Omental fat pad (tissue), 4 donors: ENCODE measurements around the gene LMO7. TPM values are rescaled to one million over a fixed set of nuclear protein-coding genes. Genes with fewer than 3 reads are reported as not detected.

Experiments used
- ATAC-seq: fragments of 150-250 bp; one replicate; pipeline ENCODE4 v1.9.1; 2016; ENCODE audit warnings: mild to moderate bottlenecking, moderate library complexity; ENCODE audit not compliant: low FRiP score
- DNase-seq: peaks from one replicate; pipeline ENCODE4 v3.0.0-alpha.2; 2019; ENCODE audit warnings: low spot score
- total RNA-seq, 4 donors: library from RNA; depleted of rRNA; stranded (reverse); fragments of >200 nt; gene quantifications; one replicate each; pipeline ENCODE4 v1.1.0, GENCODE V29; 2016
- TF ChIP-seq, protein P1 (sequence below), 3 donors: fragments of 450-650 bp; IDR thresholded peaks; one replicate each; pipeline ENCODE4 v1.5.1; 2016 to 2017; ENCODE audit warnings: antibody characterized with exemption in 3 of 3, mild to moderate bottlenecking in 3 of 3, moderate library complexity in 2 of 3

The LMO7 gene
- total RNA-seq, 4 donors from 2014 or later = 7.7 to 22.0 (median 12.4) TPM

DNA sequence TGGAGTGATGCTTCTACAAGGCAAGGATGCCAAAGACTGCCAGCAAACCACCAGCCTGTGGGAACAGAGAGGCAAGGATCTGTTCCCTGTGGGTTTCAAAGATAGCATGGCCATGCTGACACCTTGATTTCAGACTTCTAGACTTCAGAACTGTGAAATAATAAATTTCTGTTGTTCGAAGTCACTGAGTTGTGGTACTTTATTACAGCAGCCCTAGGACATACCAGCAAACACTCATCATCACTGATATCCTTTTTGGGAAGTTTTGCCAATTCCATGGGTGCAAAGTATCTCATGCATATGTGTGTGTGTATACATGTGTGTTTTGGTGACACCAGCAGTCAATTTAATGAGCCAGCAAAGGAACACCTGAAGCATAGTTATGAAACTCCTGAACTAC is 21.0 kb downstream of the LMO7 start:
- DNase-seq = no peak
- ATAC-seq = no peak
- TF ChIP-seq, protein P1, sequence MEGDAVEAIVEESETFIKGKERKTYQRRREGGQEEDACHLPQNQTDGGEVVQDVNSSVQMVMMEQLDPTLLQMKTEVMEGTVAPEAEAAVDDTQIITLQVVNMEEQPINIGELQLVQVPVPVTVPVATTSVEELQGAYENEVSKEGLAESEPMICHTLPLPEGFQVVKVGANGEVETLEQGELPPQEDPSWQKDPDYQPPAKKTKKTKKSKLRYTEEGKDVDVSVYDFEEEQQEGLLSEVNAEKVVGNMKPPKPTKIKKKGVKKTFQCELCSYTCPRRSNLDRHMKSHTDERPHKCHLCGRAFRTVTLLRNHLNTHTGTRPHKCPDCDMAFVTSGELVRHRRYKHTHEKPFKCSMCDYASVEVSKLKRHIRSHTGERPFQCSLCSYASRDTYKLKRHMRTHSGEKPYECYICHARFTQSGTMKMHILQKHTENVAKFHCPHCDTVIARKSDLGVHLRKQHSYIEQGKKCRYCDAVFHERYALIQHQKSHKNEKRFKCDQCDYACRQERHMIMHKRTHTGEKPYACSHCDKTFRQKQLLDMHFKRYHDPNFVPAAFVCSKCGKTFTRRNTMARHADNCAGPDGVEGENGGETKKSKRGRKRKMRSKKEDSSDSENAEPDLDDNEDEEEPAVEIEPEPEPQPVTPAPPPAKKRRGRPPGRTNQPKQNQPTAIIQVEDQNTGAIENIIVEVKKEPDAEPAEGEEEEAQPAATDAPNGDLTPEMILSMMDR (IDR thresholded peaks at IDR 0.05) = no peak

DNA sequence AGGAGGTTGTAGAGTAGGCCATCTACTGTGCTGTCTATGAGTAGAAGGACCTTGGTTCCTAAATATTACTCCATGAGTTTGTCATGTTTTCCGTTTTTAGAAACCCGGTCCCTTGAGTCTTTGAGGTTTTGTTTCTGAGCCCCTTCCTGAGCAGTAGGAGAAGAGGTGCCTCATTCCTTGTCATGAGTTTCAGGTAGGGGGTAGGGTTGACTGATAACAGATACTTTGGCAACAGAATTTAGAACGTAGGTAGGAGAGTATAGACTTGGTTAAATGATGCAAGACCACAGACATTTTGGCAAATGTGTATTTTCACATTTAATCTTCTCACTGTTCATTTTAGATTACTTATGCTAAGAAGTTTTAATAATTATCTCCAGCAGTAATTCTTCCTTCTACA is 24.6 kb downstream of the LMO7 start:
- ATAC-seq = no peak
- DNase-seq = no peak
- TF ChIP-seq, protein P1 (IDR thresholded peaks at IDR 0.05) = no peak

DNA sequence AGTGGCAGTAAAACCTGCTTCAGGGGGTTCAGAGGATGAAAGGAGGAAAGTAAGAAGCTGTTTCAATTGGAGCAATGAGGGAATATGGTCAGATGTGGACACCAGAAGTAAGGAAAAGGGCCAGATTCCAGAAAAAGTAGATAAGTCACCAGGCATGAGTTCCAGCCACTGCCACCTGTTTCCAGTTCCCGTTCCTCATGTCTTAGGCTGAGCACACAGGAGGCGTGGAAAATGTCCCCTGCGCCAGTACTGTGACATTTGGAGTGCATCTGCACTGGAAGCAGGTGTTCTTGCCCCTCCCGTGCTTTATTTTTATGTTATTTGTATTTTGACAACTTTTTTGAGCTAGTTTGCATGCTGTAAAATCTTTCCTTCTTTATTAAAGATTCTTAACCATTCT is 25.3 kb downstream of the LMO7 start:
- no peak for ATAC-seq
- TF ChIP-seq, protein P1 (IDR thresholded peaks at IDR 0.05) = no peak
- no peak for DNase-seq

DNA sequence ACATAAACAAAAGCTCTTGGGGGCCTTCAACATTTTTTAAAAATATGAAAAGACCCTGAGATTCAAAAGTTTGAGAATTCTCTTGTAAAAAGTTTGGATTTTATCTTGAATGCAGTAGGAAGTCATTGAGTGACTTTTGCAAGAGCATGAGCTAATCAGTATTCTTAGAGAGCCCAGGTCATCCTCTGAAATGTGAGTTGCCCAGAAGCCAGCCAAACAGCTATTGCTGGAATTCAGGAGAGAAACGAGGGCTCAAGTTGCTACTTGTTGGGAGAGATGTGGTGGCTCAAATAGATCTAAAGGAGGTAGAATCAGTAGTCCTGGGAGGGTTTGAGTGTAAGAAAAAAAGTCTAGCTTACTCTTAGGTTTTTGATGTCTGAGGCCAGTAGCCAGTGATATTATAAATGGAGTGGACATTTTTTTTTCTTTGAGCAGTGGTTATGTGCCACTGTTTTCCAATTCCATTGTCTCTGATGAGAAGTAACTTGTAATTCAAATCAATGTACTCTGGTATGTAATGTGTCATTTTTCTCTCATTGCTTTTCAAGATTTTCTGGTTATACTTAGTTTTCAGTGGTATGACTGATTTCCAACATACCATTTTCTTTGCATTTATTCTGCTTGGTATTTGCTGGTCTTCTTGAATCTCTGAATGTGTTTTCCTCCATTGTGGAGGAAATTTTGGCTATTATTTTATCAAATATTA is 30.7 kb downstream of the LMO7 start:
- ATAC-seq = no peak
- TF ChIP-seq, protein P1 (IDR thresholded peaks at IDR 0.05) = no peak
- DNase-seq = no peak

DNA sequence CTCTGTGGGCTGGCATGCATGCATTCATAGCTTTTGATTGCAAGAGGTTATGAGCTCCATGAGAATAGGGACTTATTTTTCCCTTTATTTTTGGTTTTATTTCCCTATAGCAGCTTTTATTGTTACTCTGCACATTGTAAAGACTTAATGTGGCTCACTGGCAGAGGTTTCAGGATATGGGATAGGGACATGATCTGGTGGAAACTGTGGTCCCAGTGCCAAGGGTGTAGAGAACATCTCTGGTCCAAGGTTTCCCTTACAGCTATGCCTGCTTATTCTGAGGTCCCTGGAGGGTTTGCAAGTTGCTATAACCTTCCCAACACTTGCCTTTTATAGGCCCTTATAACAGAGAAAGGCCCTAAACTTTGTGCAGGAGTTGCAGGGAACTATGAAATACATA is 33.6 kb downstream of the LMO7 start:
- TF ChIP-seq, protein P1 (IDR thresholded peaks at IDR 0.05) = no peak
- no peak for ATAC-seq
- no peak for DNase-seq

DNA sequence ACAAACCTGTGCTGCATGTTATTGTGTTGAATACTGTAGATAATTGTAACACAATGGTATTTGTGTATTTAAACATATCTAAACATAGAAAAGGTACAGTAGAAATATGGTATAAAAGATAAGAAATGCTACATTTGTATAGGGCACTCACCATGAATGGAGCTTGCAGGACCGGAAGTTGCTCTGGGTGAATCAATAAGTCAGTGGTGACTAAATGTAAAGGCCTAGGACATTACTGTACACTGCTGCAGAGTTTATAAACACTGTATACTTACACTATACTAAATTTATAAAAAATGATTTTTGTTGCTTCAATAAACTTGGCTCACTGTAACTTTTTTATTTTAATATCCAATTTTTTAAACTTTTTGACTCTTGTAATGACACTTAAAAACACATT is 34.4 kb downstream of the LMO7 start:
- ATAC-seq = no peak
- TF ChIP-seq, protein P1 (IDR thresholded peaks at IDR 0.05) = no peak

DNA sequence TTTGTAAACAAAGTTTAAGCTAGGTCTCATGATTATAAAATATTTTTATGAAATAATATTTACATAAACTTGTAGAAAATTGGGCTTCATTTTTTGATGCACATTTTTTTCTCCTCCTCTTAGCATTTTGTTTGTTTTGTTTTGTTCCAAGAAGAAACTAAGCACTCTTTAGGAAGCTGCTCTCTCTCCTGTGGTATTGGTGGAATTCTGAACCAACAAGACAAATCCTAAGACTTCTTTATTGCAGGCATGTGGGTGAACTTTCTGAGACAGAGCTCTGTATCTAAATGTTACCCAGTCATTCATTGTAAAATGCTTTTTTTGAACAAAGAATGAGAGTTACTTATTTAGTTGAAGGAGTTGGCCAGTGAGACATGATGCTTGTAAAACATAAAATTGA is 39.3 kb downstream of the LMO7 start:
- no peak for DNase-seq
- TF ChIP-seq, protein P1 (IDR thresholded peaks at IDR 0.05) = no peak
- ATAC-seq = no peak

More for the DNA sequence above, 34.4 kb downstream of the LMO7 start:
- no peak for DNase-seq
